ENCODE measurements around the gene CARMIL3.

The CARMIL3 gene

DNA sequence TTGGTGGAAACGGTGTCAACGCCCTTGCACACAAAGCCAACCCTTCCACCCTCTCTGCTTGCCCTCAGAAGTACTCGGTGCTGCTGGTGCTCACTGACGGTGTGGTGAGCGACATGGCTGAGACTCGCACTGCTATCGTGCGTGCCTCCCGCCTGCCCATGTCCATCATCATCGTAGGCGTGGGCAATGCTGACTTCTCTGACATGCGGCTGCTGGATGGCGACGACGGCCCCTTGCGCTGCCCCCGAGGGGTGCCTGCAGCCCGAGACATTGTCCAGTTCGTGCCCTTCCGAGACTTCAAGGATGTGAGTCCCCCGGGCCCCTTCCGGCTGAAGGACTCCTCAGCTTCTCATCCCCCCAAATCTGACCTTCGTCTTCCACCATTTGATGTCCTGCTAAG lies 25.3 kb downstream of the CARMIL3 start:
- DNase-seq, result no peak

DNA sequence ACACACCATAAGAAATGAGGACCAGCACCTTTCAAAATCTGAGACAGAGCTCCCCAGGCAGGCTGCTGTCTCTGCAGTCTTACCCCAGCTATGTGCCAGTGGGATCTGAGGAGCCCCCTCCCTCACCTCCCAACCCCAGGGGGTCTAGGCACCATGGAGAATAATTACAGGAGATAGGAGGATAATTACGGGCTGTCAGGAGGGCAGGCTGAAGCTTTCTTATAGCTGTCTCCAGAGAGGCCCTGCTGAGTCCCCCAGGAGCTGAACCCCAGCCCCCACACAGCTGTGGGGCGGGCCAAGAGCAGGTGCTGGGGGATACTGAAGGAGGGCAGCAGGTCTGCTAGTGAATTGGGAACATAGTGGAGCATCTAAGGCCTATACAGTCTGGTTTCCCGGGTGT lies 26.3 kb downstream of the CARMIL3 start:
- DNase-seq, result no peak

DNA sequence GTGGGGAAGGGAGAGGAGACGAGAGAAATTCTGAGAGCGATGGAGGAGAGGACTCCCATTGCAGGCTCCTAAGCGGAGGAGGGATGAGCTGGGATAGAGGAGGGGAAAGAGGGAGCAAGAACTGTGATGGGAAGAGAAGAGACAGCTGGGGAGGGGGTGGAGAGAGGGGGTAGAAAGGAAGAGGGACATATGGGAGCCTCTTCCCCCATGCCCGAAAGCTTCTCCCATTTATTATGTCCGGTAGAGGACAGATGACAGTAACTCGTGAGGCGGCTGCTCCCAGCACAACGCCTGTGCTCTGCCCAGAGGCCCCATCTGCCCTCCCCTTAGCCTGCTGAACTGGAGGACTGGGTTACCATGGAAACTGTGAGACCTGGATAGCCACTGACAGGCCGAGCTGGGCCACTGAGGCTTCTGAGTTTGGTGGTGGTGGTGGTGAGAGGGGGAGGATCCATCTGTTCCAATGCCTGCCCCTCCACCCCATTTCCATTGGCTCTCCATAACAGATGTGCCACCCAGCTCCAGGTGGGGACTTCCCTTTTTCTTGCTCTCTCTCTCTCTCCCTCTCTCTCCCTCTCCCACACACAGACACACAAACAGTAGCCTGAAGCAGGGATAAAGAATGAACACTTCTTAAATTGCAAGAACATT lies 27.8 kb downstream of the CARMIL3 start:
- DNase-seq, result peak; percentile 63 to 67

DNA sequence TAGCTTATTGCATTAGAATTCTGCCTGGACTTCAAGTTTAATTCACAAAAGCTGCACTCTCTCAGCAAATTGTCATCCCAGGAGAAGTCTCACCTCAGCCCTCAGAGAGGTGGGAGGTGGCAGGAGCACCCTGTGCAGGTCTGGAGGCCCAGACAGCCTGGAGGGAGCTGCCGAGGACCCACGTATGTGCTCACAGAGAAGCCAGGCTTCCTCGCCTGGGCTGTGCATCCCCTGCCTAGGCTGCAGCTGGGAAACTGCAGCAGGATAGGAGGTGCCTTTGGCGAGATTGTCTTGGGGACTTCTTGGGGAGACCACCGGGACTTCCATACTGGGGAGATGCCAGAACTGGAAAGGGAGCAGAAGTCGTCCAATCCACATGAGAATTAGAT lies 28.3 kb downstream of the CARMIL3 start:
- DNase-seq, result no peak

DNA sequence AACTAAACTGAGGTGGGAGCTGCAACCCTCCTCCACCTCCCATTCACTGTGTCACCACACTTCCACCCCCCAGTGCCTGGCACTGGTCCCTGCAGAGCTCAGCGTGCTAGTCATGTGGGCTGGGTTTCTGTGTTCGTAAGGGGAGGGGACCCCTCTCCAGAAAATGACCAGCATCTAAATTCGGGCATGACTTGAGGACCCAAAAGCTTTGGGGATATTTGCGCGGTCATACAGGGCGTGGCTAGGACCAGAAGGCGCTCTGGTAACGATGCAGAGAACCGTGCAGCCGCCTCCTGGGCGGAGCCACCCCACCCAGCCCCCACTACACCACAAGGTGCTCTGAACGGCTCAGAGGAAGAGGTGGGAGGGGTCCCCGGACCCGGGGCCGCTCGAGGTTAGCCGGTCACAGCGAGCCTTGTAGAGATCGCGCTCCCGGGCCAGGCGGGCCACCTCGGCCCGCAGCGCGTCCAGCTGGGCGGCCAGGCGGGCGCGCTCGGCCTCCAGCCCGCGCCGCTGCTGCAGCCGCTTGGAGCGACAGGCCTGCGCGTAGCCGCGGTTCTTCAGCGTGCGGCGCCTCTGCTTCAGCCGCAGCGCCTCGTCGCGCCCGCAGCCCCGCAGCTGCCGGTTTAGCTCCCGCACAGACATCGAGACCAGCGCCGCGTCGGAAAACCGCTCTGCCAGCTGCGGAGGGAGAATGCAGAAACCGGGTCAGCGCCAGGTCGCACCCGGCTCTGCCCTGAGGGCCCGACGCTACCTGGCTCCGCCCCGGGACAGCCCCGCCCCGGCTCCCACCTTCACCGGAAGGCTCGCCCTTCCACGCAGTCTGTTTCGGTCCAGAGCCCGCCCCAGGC lies 29.3 kb downstream of the CARMIL3 start:
- DNase-seq, result peak; percentile 56 to 60

DNA sequence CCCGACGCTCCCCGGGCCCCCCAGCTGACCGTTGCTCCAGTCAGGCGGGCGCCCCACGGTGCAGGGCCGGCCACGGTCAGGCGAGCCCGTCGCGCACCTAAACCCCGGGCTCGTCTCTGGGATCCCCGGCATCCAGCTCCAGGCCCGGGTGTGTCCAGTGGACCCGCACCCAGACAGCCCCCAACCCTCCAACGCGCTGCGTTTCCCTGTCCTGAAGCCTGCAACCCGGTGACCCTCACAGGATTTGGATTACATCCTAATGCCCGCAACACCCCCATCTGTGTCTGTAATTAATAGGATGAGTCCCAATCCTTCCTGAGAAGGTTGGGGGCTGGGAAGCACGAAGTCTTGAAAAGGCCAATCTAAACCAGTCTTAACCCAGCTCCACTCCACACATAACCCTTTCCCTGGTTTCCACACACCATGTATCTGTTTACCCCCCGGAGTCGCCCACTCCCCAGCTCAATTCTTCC lies 30.0 kb downstream of the CARMIL3 start:
- no peak for DNase-seq

DNA sequence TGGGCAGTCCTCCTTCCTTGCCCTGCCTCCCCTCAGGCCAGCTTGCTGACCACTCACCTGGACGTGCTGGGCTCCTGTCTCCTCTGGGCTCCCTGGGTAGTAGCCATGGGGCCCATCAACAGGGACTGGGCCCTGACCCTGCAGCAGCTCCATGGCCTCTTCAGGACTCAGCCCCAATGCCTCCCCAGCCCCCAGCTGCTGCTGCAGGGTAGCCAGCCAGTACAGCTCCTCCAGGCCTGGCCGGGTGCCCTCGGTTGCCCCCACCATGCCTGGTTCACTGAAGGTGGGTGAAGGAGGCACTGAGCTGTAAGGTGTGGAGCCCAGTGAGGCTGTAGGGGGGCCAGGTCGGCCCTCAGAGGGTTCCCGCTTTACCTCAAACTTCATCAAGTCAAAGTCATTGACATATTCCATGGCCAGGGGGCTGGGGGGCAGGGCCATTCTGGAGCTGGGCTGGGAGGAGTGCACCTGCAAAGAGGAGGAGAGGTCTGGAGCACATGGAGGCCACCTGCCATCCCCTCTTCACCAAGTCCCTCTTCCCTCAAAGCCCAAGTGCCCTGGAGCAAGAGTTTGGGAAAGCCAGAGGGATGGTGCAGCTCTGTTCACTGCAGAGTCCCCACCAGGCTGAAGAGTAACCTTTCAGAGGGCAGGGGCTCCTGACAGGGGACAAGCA lies 30.7 kb downstream of the CARMIL3 start:
- DNase-seq, result no peak

DNA sequence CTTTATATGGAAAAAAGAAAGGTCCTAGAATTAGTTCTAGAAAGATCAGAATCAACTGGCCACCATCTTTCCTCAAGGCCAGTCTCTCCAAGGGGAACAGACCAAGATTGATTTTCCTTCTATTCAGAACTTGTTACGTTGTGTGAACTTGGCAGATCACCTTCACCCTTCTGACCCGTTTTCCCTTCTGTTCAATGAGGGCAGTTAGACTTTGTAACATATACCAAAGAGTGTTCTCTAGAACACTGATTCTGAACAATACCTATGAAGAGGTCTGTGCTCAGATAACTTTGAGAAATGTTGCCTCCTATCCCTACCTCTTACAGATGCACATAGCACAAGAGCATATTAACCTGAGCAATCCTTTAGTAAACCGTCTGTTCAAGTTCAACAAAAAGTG lies 31.7 kb downstream of the CARMIL3 start:
- no peak for DNase-seq

DNA sequence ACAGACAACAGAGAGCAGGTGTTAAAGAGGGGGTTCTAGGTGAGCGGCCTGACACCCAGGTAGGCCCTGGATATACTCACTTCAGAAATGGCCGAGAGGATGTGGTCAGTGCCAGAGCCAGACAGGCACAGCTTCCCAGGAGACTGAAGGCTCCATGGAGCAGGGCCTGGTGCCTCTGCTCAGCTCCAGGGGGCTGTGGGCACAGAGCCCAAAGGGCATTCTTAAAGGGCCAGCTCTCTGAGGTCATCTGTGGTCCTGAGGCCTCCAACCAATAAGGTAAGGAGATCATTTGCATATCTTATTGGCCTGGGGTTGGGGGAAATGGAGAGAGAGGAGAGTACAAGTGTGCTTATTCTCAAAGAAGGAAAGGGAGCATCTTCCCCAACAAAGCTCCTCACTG lies 32.6 kb downstream of the CARMIL3 start:
- DNase-seq, result no peak

DNA sequence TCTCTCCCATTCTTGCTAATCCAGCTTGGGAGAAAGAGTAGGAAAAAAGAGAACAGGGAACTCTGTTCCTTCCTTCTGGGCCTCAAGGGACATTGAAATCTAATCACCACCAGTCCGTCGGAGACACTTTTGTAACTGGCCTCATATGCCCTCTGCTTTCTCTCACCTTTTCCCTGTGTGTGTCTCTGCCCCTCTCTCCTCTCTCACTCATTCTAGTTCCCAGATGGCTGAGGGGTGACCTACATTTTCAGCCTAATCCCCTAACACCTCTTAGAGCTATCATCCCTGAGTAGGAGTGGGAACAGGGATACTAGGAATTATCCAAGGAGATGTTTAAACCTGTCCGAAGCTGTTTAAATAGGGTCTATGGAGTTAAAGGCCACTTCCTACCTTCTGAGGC lies 33.4 kb downstream of the CARMIL3 start:
- no peak for DNase-seq

DNA sequence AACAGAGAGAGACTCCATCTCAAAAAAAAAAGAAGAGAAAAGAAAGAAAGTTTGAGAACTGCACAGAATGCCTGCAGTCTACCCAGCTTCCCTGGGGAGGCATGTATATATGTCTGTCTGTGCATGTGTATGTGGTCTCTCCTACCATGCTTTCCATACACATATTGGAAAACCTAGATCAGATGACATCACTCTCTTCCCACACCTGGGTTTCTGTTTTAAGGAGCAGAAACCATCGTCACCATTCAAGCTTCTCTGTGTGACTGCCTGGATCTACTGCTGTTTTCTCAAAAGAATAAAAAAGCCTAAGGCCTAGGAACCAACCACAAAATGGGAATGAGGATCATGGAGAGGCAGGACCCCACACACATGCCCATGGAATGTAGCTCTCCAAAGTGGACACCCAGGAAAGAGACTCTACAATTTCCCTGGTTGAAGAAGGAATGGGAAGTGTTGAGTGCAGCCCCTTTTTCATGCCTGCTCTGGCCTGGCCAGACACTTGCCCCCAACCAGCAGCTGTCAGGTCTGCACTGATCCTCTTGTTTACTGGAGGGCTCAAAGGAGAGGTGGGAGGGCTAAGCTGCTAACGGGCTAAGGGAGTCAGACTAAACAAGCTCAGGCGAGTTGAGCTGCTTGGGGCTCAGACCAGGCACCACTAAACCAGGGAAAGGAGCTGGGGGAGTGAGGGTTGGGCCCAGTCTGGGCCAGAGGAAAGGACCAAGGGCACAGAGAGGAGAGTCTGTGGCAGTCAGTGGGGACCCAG lies 34.6 kb downstream of the CARMIL3 start:
- no peak for DNase-seq

DNA sequence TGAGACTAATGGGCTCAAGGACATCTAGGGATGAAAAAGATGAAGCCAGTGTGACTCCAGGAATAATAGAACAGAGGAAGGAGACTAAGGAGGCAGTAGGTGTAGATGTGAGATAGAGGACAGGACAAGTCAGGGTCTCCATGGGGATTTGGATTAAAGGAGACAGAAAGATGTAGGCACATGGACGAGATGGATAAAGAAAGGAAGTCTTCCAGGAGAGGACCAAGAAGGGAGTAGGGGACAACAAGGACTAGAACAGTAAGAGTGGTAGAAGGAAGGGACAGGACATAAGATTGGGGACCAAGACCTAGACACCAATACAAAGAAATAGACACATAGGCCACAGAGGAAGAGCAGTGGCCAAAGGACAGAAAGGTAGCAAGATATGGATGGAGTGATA lies 35.2 kb downstream of the CARMIL3 start:
- DNase-seq, result no peak

DNA sequence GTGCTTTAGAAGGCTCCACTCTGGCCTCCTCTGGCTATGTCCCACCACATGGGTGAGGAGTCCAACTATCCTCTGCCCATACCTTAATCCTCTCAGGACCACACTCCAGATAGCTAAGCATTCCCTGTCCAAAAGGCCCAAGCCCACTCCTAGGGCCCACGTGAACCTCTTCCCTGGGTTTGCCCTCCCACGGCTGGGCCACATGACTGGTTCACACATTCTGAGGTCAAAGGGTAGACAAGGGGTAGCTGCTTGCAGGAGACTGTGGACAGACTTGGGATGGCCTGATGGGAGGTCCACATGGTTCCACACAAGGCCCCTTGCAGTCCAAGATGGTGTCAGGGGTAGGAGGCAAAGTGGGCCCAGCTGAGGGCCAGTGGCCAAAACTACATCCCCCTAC lies 36.3 kb downstream of the CARMIL3 start:
- DNase-seq, result no peak

DNA sequence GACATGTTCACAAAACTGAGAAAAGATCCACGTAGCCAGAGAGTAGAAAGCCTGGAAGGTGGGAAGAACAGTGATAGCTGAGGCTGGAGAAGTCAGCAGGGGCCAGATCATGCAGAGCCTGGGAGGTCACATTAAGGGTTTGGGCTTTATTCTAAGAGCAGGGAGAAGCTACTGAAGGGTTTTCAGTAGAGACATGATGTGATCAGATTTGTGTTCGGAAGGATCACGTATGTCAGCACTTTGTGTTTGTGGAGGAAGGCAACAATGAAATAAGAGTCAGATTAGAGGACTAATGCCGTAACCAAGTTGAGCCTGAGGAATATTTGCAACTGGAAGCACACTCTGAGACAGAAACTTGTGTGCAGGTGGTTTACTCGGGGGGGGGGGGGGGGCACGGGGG lies 38.1 kb downstream of the CARMIL3 start:
- no peak for DNase-seq

DNA sequence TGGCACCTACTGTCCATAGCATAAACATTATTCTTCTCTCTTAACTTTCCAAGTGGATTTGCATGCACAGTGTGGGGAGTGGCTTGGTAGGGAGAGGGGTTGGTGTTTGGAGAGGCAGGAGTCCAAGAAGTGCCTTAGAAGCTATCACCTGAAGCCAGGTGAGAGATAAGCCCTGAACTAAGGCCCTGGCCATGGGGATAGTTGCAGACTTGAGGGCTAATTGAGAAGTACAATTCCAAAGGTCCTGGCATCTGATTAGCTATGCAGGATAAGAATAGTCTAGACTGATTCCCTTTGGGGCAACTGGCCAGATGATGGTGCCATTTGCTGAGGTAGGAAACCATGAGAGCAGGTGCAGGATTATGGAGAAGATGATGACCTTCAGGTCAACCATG lies 40.3 kb downstream of the CARMIL3 start:
- no peak for DNase-seq

DNA sequence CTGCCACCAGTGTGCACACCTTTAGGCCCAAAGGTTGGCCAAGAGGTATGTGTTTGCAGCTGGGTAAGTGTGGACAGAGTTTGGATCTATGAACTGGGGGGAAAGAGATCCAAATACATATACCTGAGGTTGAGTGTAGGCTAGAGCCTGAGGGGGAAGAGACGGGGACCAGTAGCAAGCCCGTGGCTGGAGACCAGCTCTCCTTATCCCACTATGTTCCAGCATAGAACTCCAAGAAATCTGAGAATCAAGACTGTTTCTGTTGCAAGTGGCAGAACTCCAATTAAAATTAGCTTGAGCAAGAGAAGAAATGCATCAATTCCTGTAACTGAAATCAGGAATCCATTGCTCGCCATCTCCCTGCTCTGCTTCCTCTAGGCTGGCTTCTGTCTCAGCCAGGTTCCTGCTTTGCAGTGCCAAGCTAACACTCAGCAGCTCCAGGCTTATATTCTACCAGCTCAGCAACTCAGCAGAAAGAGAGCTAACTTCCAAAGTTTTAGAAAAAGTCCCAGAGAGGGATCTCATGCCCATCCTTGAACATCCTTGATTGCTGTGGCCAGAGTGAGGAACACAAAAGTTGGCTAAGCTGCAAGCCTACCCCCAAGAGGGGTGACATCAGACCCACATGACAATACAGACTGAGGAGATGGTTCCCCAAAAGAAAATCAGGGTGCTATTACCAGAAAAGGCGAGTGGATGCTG lies 40.8 kb downstream of the CARMIL3 start:
- no peak for DNase-seq

DNA sequence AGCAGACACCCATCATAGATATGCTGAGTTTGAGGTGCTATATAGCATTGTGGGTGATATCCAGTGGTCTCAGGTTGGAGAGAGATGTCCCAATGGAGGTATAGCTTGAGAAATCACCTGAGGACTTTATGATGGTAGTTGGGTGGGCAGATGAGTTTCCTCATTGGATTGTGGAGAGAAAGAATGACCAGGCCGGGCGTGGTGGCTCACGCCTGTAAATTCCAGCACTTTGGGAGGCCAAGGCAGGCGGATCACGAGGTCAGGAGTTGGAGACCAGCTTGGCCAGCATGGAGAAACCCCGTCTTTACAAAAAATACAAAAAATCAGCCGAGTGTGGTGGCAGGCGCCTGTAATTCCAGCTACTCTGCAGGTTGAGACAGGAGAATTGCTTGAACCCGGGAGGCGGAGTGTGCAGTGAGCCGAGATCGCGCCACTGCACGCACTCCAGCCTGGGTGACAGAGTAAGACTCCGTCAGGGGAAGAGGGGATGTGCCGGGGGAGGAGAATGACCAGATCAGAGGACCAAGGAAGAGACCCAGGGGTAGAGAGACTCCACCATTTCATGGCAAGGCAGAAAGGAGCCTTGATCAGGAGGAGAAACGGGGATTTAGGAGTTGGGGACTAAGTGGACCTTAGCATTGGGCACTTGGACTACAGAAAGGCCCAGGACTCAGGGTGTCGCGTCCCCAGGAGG lies 41.5 kb downstream of the CARMIL3 start:
- DNase-seq, result no peak

DNA sequence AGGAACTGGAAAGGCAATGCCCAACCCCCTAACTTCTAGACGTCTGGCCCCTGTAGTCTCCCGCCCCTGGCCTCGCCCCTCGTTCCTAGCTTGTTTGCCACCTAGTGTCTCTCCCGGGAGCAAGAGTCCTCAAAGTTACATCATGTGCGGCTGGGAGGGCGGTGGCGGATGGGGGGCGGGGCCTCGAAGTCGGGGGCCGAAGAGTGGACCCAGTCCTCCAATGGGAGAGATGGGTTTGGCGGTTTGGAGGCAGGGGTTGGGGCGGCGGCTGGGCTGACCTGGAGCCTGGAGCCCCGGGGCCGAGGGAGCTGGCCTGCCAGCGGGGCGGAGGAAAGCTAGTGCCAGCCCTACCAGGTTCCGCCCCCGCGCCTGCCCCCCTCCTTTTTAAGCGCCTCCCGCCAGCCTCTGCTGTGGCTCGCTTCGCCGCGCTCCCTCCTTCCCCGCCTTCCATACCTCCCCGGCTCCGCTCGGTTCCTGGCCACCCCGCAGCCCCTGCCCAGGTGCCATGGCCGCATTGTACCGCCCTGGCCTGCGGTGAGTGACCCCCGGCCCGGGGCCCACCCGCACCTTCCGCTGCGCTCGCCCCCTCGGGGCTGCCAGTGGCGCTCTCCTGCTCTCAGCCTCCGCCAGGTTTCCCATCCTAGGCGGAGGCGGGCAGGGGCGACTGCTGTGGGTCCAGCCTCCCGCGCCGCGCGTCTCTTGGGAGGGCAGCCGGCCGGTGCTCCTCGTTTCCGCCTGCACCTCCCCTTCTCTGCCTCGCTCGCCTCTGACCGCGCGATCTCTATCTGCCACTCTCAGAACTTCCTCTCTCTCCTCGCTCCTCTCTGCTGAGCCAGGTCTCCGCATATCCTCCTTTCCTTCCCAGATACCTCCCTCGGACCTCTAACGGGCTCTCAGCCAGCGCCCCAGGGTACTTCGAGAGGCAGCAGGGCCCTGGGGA lies 42.4 kb downstream of the CARMIL3 start, which contains the start of gene PCK2:
PCK2 (plus strand) TSS at position 411 of the 940 bp plus-strand sequence; CDS start at position 506, 95 bp downstream.
- DNase-seq, result peak; percentile 87 to 97

DNA sequence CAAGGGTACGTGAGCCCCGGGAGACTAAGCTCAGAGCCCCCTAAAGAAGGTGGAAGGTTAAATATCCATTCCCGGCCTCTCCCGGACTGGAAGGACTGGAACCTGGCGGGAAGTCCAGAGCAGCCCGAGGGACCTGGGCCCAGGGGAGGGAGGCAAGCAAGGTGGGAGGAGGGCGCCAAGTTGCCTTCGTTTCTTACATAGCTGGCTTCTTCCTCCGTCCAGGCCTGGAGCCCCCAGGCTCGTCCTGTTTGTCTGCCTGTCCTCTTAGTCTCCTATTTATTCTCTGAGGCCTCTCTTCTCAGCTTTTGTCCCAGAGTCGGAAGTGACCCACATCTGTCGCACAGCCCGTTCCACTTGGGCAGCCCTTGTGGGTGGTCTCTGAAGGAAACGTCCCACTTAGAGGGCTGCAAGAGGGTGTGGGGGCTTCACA lies 43.0 kb downstream of the CARMIL3 start:
- peak in 1 of 2 experiments; percentile 47 for DNase-seq
